Measurements from ENCODE around the gene PALM.

DNA sequence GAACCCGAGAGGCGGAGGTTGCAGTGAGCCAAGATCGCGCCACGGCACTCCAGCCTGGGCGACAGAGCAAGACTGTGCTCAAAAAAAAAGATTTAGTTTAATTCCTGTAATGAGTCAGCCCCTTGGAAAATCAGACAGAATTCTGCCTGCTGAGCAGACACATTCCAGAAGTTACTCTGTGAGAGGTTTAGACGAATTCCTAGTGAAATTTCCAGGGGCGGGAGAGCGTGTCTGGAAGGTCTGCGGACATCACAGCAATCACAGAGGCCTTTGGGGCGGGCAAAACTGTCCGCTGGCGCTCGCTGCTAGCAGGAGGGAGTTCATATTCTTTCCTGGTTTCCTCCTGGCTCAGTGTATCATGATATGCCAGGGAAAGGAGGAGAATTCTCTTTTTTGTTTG is 59.7 kb downstream of the PALM start:
- TF ChIP-seq REST (IDR thresholded peaks at IDR 0.05) (no peak), HNF4G (IDR thresholded peaks at IDR 0.05) (no peak), EGR1 (IDR thresholded peaks at IDR 0.05; ENCODE audit: low read depth in 2 of 2) (no peak), TAF1 (conservative IDR thresholded peaks at IDR 0.05) (no peak), FOXA1 (IDR thresholded peaks at IDR 0.05) (no peak)
- TF ChIP-seq, protein P1, sequence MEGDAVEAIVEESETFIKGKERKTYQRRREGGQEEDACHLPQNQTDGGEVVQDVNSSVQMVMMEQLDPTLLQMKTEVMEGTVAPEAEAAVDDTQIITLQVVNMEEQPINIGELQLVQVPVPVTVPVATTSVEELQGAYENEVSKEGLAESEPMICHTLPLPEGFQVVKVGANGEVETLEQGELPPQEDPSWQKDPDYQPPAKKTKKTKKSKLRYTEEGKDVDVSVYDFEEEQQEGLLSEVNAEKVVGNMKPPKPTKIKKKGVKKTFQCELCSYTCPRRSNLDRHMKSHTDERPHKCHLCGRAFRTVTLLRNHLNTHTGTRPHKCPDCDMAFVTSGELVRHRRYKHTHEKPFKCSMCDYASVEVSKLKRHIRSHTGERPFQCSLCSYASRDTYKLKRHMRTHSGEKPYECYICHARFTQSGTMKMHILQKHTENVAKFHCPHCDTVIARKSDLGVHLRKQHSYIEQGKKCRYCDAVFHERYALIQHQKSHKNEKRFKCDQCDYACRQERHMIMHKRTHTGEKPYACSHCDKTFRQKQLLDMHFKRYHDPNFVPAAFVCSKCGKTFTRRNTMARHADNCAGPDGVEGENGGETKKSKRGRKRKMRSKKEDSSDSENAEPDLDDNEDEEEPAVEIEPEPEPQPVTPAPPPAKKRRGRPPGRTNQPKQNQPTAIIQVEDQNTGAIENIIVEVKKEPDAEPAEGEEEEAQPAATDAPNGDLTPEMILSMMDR (IDR thresholded peaks at IDR 0.05; ENCODE audit: low read depth, low read length, missing input control), result no peak
